OCI-LY1 (cell line): ENCODE measurements around the gene MXI1.

ENCODE experiments used
- EZH2 ChIP-seq: fragments of 200-600 bp; sonication (generic), shearing (Covaris generic); IDR thresholded peaks from 2 replicates; pipeline ENCODE4 v1.8.0; 2017; ENCODE audit warnings: borderline replicate concordance, mixed run types, mild to moderate bottlenecking, antibody characterized with exemption, low read length, moderate library complexity, mixed read lengths
- TF ChIP-seq, protein P1 (sequence below): fragments of 200-600 bp; sonication (generic), shearing (Covaris generic); IDR thresholded peaks from 2 replicates; pipeline ENCODE4 v1.5.1; 2017; ENCODE audit warnings: mild to moderate bottlenecking, antibody characterized with exemption, low read length, moderate library complexity, mixed read lengths

DNA sequence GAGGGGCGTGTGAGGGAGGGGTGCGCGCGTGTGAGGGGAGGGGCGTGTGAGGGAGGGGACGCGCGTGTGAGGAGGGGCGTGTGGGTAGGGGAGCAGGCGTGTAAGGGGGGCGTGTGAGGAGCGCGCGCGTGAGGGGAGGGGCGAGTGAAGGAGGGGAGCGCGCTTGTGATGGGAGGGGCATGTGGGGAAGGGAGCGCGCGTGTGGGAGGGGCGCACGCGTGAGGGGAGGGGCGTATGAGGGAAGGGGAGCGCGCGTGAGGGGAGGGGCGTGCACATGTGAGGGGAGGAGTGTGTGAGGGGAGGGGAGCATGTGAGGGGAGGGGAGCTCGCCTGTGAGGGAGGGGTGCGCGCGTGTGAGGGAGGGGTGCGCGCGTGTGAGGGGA, 19.1 kb downstream of the MXI1 start:
- TF ChIP-seq, protein P1, sequence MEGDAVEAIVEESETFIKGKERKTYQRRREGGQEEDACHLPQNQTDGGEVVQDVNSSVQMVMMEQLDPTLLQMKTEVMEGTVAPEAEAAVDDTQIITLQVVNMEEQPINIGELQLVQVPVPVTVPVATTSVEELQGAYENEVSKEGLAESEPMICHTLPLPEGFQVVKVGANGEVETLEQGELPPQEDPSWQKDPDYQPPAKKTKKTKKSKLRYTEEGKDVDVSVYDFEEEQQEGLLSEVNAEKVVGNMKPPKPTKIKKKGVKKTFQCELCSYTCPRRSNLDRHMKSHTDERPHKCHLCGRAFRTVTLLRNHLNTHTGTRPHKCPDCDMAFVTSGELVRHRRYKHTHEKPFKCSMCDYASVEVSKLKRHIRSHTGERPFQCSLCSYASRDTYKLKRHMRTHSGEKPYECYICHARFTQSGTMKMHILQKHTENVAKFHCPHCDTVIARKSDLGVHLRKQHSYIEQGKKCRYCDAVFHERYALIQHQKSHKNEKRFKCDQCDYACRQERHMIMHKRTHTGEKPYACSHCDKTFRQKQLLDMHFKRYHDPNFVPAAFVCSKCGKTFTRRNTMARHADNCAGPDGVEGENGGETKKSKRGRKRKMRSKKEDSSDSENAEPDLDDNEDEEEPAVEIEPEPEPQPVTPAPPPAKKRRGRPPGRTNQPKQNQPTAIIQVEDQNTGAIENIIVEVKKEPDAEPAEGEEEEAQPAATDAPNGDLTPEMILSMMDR, result no peak
- no peak for TF ChIP-seq EZH2
